GDM1 (cell line): ENCODE results near the gene ST6GALNAC4.
"Not testable (repeated sequence)": the region's sequence is repeated elsewhere in the genome, so short reads cannot be mapped to it uniquely, and the experiment has no call there.

Experiments
- DNase-seq: peaks from one replicate; lab custom pipeline; 2025; lab: John Stamatoyannopoulos, UW

The ST6GALNAC4 gene

DNA sequence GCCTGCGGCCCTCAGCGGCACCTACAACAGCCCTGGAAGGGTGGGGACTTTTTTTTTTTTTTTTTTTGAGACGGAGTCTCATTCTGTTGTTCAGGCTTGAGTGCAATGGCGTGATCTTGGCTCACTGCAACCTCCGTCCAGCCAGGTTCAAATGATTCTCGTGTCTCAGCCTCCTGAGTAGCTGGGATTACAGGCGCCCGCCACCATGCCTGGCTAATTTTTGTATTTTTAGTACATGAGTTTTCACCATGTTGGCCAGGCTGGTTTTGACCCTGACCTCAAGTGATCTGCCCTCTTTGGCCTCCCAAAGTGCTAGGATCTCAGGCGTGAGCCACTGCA is 46.7 kb downstream of the ST6GALNAC4 start:
- not testable (repeated sequence) for DNase-seq

DNA sequence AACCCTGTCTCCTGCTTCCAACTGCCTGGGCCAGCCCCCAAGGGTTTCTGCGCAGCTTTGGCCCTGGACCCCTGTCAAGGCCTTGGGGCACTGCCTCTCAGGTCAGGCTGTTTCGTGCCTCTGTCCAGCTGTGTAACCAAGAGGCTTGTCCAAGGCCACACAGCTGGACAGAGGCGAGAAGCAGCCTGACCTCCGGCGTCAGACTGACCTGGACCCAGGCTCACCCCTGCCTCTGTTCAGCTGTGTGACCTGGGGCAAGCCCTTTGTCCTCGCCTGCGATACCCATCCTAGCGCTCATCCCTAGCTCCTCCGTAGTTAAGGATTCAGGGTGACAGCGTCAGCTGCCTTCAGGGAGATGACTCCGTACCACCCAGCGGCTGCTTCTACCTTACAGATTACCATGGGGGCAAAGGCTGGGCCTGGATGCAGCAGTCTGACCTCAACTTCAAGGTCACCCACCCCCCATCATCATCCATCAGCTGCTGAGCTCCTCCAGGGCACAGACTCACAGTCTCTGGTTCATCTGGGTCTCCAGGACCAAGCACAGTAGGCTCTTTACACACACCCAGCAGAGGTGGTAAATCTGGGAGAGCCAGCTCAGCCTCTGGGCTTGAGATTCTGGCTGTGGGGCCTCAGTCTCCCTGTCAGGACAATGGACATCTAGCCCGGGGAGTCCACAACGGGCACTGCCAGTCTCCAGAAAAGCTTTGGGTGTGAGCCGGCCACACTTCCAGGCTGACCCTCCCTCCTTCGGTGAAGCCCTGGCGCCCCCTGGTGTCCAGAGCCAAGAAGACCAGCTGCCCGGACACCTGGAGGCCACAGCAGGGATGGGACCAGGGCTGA is 47.3 kb downstream of the ST6GALNAC4 start:
- peak; percentile 55 for DNase-seq

DNA sequence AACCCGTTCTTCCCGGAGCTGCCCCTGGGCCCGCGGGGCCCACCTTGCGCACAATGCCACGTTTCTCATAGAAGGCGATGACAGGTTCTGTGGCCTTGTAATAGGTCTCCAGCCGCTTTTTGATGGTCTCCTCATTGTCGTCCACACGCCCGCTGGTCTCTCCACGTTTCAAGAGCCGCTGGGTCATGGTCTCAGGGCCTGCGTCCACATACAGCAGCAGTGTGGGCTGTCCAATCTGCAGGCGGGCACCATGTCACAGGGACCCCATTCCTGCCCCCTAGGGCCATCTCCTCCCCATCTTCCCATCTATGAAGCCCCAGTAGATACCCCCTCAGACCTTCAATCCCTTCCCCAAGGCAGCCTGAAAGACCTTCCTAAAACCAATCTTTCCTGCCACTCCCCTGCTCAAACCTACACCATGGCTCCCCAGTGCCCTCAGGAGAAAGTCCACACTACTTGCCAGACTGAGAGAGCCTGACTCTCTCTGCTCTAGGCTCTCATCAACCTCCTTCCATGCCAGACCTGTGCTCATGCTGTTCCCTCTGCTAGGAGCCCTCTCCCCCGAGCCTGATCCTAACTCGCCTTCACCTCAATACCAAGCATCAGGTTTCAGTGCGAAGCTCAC is 48.5 kb downstream of the ST6GALNAC4 start:
- no peak for DNase-seq

DNA sequence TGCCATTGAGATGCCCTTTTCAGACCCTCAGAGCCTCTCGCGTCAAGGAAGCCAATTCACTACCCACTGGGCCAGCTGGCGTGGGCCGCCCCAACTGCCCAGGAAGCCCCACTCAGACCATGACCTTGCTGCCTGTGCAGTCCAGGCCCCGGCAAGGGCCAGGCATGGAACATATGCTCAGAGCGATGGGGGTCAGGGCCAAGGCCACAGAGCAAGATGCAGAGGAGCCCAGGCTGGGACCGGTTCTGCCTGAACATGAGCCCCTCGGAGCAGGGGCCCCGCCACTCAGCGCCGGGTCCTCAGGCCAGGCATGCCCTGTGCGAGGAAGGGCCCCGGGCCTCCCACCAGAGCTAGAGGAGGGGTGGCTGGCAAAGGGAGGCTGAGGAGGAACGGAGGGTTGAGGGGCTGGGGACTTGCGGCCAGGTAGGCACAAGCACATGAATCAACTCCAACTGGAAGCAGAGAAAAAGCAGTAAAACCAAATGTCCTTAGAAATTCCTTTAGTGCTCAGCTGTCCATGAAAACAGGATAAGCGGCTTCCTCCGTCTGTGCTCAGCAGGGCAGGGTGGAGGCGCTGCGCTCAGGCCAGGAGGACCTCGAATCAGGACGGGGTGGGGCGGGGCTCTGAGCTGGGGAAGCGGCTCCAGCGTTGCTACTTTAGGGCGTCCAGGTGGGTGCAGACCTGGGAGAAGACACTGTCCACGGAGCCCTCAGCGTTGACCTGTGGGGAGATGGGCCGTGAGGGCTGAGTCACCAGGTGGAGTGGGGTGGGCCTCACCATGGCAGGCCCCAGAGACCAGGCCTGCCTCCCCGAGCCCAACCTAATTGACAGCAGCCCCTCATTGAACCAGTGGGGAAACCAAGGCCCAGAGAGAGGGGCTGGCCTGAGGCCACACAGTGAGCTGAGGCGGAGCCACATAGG is 49.2 kb downstream of the ST6GALNAC4 start:
- DNase-seq: no peak

DNA sequence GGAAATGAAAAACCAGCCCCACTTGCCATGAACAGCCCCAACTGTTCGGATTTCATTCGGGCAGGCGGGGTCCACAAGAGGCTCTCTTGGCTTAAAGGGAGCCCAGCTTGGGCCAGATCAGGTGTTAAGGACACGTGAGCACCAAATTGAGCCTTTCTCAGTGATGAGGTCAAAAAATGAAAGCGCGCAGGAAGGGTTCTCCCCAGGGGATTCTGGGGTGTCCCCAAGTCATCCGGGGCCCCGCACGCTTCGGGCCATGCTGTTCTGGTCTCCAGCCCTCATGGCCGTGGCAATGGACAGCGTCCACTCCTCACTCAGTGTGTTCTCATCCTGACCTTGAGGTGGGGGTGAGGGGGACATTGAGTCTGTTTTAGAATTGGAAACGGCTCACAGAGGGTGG is 50.3 kb downstream of the ST6GALNAC4 start:
- DNase-seq: no peak

DNA sequence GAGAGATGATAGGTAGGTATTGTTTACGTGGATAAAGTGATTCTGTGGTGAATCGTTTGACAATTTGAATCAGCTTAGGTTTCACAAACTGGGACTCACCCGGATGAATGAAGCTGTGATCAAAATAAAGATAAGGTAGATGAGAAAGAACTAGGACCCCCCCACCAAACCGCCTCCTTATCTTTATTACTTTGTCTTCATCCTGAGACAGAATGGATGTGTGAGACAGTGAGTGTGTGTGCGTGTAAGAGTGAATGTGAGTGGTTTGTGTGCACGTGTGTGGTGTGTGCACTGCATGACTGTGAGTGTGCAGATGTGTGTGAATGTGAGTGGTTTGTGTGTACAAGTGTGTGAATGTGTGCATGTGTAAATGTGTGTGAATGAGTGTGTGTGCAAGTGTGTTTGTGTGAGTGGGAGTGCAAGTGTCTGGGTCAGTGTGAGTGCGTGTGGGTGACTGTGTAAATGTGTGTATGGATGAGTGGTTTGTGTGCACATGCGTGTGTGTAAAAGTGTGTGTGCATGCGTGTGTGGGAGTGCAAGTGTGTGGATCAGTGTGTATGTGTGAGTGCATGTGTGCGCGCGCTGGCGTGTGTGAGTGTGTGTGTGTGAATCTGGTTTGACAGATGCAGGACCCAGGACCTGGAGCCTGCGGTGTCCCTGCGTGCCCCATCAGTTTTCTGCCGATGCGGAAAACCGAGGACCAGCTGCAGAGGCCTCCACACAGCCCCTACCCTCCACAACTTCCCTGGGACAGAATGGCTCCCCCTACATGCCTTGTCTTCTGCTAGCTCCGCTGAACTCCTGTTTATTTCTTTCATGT is 51.0 kb downstream of the ST6GALNAC4 start:
- no peak for DNase-seq

DNA sequence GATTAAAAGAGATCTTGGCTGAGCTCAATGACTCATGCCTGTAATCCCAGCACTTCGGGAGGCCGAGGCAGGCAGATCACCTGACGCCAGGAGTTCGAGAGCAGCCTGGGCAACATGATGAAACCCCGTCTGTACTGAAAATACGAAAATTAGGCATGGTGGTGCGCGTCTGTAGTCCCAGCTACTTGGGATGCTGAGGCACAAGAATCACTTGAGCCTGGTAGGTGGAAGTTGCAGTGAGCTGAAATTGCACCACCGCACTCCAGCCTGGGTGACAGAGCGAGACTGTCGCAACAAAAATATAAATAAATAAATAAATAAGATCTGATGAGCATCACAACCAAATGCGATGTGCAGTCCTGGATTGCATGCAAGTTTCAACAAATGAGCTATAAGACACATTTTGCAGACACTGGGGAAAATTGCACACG is 53.6 kb downstream of the ST6GALNAC4 start:
- DNase-seq: no peak

DNA sequence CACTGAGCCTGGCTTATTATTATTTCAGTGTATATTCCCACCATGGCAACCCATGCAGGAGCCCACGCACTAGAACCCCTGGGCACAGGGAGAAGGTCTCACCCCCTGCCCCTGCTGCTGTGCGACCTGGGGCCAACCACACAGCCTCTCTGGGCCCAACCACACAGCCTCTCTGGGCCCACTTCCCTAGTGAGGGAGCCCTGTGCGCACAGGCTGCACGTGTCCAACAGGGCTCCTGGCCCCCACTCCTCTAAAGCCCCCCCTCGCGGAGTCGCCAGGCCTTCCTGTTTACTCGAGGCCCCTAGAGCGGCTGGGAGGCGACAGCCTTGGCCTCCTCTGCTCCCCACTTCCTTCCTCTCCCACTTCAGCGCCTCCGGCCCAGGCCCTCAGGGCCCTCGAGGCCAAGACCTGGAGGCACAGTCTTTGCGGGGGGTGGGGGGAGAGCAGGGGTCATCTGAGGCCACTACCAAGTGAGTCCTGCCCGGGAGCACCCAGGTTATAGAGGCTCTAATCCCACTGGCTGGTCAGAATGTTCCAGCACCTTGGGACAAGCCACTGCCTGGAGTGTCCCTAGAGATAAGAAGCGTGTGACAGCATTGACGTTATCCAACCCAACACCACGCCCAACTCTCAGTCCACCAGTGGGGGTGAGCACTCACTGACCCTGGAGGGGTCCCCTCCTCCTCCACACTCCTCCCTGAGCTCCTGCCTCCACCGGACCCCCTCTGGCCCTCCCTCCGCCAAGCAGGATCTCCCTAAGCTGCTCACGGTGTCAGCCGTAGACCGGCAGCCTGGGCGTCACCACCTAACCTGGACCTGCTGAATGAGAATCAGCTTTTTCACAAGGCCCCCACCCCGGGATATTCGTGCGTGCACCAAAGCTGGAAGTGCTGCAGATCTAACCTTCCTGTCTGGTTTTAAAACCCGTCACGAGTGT is 54.5 kb downstream of the ST6GALNAC4 start:
- peak; percentile 96 for DNase-seq

DNA sequence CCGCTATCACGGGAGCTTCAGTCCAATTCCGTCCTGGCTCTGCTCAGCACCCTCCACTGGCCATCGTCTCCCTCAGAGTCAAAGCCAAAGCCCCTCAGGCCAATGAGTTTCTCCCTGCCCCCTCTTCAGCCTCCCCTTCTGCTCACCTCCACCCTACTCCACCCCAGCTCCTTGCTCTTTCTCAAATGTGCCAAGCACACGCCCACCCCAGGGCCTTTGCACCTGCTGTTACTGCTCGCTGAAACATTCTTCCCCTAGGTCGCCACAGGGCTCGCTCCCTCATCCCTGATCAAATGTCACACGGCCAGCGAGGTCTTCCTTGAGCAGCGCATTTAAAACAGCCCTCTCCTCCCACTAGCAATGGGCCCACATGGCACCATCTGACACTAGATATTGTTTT is 56.1 kb downstream of the ST6GALNAC4 start:
- DNase-seq: no peak

DNA sequence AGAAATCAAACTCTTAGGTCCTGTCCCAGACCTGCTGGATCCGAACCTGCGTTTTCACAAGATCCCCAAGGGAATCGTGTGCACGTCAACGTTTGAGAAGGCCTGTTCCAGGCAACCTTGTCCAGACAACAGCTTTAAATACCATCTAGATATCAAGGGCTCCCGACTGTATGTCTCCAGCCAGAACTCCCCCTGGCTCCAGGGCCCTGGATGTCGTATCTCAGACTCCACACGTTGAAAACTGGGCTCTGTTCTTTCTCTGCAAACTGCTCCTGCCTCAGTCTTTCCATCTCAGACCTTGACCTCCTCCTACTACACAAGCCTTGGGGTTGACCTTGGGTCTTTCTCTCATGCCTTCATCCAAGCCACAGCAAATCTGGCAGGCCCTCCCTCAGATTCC is 56.6 kb downstream of the ST6GALNAC4 start:
- DNase-seq: no peak

DNA sequence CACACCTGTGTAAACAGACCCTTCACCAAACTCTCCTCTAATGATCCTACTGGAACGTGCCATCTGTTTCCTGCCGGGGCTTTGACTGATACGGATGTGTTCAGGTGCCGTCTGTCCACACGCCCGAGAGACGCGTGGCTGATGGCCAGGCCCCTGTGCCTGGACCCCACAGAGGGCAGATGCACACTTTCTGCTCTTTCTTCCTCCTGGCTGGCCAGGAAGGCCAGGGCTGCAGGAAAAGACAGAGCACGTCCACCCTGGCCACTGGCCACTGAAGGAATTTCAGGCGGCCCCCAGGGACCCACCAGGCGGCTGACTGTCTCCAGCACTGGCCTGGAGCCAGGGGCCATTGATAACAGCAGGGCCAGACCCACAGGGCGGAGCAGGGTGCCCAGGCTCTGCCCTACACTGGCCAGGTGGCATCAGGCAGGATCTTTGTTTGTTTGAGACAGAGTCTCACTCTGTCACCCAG is 58.8 kb downstream of the ST6GALNAC4 start:
- peak; percentile 38 for DNase-seq
